Fibroblast of lung (primary cell): Measurements from ENCODE around the gene LVRN. TPM values are rescaled to one million over a fixed set of nuclear protein-coding genes. Genes with fewer than 3 reads are reported as not detected.

Experiments used
- DNase-seq, 2 donors: peaks; one replicate each; pipeline versions ENCODE4 v3.0.0 to v3.0.0-alpha.2; 2010; ENCODE audit warnings: low read depth in 2 of 2
- H2AFZ ChIP-seq: 2 replicates; pipeline ENCODE4 v1.5.1; 2012; ENCODE audit warnings: low read length, control low read depth, inconsistent platforms
- H3K27ac ChIP-seq: 2 replicates; pipeline ENCODE4 v1.5.1; 2011; ENCODE audit warnings: low read length, control low read depth; ENCODE audit not compliant: insufficient read depth
- H3K27me3 ChIP-seq: 2 replicates; pipeline ENCODE4 v1.5.1; 2011; ENCODE audit warnings: mild to moderate bottlenecking, low read length; ENCODE audit not compliant: control insufficient read depth, insufficient read depth
- H3K36me3 ChIP-seq: 2 replicates; pipeline ENCODE4 v1.5.1; 2011; ENCODE audit warnings: low read length; ENCODE audit not compliant: control insufficient read depth, insufficient read depth
- H3K4me1 ChIP-seq: 2 replicates; pipeline ENCODE4 v1.5.1; 2011; ENCODE audit warnings: low read length; ENCODE audit not compliant: control insufficient read depth, insufficient read depth; ENCODE audit errors: extremely low read depth
- H3K4me2 ChIP-seq: 2 replicates; pipeline ENCODE4 v1.5.1; 2011; ENCODE audit warnings: low read length, control low read depth; ENCODE audit not compliant: insufficient read depth; ENCODE audit errors: extremely low read depth
- H3K4me3 ChIP-seq, 4 experiments: fragments of 200-600 bp in 1 of 4; sonication (generic) in 1 of 4; replicated peaks in 1 of 4; 2 replicates each; pipeline ENCODE4 v1.5.1; 2011 to 2016; ENCODE audit warnings: low read length in 4 of 4, low read depth in 3 of 4, mild to moderate bottlenecking in 3 of 4, control low read depth in 2 of 4, inconsistent platforms in 1 of 4, mixed read lengths in 1 of 4; ENCODE audit not compliant: insufficient read depth in 1 of 4; ENCODE audit errors: control extremely low read depth in 1 of 4
- H3K79me2 ChIP-seq: 2 replicates; pipeline ENCODE4 v1.5.1; 2012; ENCODE audit warnings: mild to moderate bottlenecking, low read length, inconsistent platforms; ENCODE audit not compliant: control insufficient read depth, insufficient read depth
- H3K9ac ChIP-seq: 2 replicates; pipeline ENCODE4 v1.5.1; 2011; ENCODE audit warnings: mild to moderate bottlenecking, low read length, control low read depth; ENCODE audit not compliant: insufficient read depth
- H3K9me3 ChIP-seq: 2 replicates; pipeline ENCODE4 v1.5.1; 2012; ENCODE audit warnings: low read depth, low read length; ENCODE audit not compliant: control insufficient read depth, insufficient read depth
- H4K20me1 ChIP-seq: 2 replicates; pipeline ENCODE4 v1.5.1; 2011; ENCODE audit warnings: low read length; ENCODE audit not compliant: control insufficient read depth, insufficient read depth; ENCODE audit errors: extremely low read depth
- EZH2 ChIP-seq: IDR thresholded peaks from 2 replicates; pipeline ENCODE4 v1.5.1; 2012; ENCODE audit warnings: low read length, control low read depth, mild to moderate bottlenecking; ENCODE audit errors: missing control alignments
- polyA plus RNA-seq, 2 donors: library from polyadenylated mRNA; depleted of rRNA in 1 of 2; stranded (reverse) in 1 of 2; unstranded in 1 of 2; fragments of >200 nt; gene quantifications; 2 replicates each; pipeline ENCODE4 v1.2.1, GENCODE V29; 2011 to 2012; ENCODE audit warnings: missing spikeins in 1 of 2
- total RNA-seq: library from RNA; depleted of rRNA; stranded (reverse); fragments of >200 nt; gene quantifications from 2 replicates; pipeline ENCODE4 v1.2.1, GENCODE V29; 2014
- TF ChIP-seq, protein P1 (sequence below), 2 donors: IDR thresholded peaks in 1 of 2; conservative IDR thresholded peaks in 1 of 2; 1 replicate in 1 of 2; 2 replicates in 1 of 2; pipeline ENCODE4 v1.5.1; 2011 to 2012; ENCODE audit warnings: low read length in 2 of 2, control low read depth in 1 of 2, inconsistent platforms in 1 of 2, low read depth in 1 of 2, mild to moderate bottlenecking in 1 of 2

Gene LVRN
- total and polyA plus RNA-seq, 2 donors (not counting 1 experiment from before 2014, with no cell fraction given), result 0.10 to 0.17 TPM

DNA sequence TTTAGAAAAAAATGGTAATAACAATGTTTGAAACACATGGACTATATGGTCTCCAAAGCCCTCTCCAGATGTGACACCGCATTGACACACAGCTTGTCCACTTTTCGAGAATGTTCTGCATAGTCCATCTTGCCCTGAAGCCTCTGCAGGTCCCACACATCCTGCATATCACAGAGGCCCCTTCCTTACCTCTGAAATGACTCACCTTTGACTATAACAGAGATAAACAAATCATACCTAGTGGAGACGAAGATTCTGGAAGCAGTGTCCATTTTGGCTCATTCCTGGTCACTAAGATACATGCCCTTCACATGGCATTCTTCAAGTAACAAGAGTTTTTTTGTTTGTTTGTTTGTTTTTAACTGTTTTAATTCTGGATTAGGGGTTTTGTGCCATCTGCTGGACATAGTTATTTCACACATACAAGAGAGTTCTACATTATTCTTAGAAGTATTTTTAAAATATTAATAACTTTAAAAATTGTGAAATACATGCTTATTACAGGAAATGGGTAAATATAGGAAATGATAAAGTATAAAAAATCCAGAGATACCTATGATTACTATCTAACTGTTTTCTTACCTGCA is 75.1 kb downstream of the LVRN start:
- H3K36me3 ChIP-seq, result no peaks in the 10 kb centered on the region

GRCh38 chr5:116038817-116039216 is 76.5 kb downstream of the LVRN start:
- no peak for DNase-seq
- no peaks in the 10 kb centered on the region for H3K27me3 ChIP-seq
- no peak overlapping the region for H2AFZ ChIP-seq
- H4K20me1 ChIP-seq, result no peaks in the 10 kb centered on the region
- H3K9ac ChIP-seq, result no peak overlapping the region
- H3K4me3 ChIP-seq, result no peak overlapping the region
- H3K27ac ChIP-seq, result no peak overlapping the region
- H3K9me3 ChIP-seq, result no peaks in the 10 kb centered on the region
- no peaks in the 10 kb centered on the region for H3K36me3 ChIP-seq
- TF ChIP-seq, protein P1, sequence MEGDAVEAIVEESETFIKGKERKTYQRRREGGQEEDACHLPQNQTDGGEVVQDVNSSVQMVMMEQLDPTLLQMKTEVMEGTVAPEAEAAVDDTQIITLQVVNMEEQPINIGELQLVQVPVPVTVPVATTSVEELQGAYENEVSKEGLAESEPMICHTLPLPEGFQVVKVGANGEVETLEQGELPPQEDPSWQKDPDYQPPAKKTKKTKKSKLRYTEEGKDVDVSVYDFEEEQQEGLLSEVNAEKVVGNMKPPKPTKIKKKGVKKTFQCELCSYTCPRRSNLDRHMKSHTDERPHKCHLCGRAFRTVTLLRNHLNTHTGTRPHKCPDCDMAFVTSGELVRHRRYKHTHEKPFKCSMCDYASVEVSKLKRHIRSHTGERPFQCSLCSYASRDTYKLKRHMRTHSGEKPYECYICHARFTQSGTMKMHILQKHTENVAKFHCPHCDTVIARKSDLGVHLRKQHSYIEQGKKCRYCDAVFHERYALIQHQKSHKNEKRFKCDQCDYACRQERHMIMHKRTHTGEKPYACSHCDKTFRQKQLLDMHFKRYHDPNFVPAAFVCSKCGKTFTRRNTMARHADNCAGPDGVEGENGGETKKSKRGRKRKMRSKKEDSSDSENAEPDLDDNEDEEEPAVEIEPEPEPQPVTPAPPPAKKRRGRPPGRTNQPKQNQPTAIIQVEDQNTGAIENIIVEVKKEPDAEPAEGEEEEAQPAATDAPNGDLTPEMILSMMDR (conservative IDR thresholded peaks at IDR 0.05 in 1 of 2, IDR thresholded peaks at IDR 0.05 in 1 of 2; ENCODE audit: low read depth in 1 of 2, low read length in 2 of 2), result no peak
- TF ChIP-seq EZH2, result no peak
- H3K4me2 ChIP-seq, result no peak overlapping the region
- H3K4me1 ChIP-seq, result no peaks in the 10 kb centered on the region
- H3K79me2 ChIP-seq, result no peaks in the 10 kb centered on the region

More for the DNA sequence above, 75.1 kb downstream of the LVRN start:
- no peaks in the 10 kb centered on the region for H3K27me3 ChIP-seq
- no peaks in the 10 kb centered on the region for H3K9me3 ChIP-seq
- no peaks in the 10 kb centered on the region for H3K4me1 ChIP-seq
- no peak overlapping the region for H2AFZ ChIP-seq
- H4K20me1 ChIP-seq, result no peaks in the 10 kb centered on the region
- DNase-seq, result peak in 1 of 2 donors; percentile 28
- H3K27ac ChIP-seq, result no peak overlapping the region
- no peak overlapping the region for H3K4me3 ChIP-seq
- TF ChIP-seq EZH2, result no peak
- TF ChIP-seq, protein P1 (conservative IDR thresholded peaks at IDR 0.05 in 1 of 2, IDR thresholded peaks at IDR 0.05 in 1 of 2; ENCODE audit: low read depth in 1 of 2, low read length in 2 of 2), result peak in 1 of 2 donors; percentile 5
- no peak overlapping the region for H3K4me2 ChIP-seq
- no peaks in the 10 kb centered on the region for H3K79me2 ChIP-seq
- no peak overlapping the region for H3K9ac ChIP-seq

DNA sequence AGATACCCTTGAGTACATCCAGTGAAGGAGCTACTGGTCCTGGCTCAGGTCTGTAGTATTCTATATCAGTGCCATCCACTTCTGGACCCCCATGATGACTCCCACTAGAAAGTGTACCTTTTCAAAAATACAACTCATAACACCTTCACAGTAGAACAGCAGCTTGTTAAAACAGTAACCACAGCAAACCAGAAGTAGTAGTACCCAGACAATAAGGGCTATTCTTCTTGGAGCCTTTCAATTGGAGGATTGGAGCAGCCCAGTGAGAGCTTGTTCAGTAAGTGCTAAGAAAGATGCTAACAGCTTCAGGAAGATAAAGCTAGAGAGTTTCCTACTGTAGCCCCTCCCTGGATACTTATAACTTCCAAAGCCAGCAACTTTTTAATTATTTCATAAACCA is 80.1 kb downstream of the LVRN start:
- H3K79me2 ChIP-seq, result no peaks in the 10 kb centered on the region
- H3K4me1 ChIP-seq, result no peaks in the 10 kb centered on the region
- no peak for DNase-seq
- no peak overlapping the region for H3K4me3 ChIP-seq
- H3K9me3 ChIP-seq, result no peaks in the 10 kb centered on the region
- H3K27me3 ChIP-seq, result no peaks in the 10 kb centered on the region
- H3K9ac ChIP-seq, result no peak overlapping the region
- TF ChIP-seq EZH2, result no peak
- TF ChIP-seq, protein P1 (conservative IDR thresholded peaks at IDR 0.05 in 1 of 2, IDR thresholded peaks at IDR 0.05 in 1 of 2; ENCODE audit: low read depth in 1 of 2, low read length in 2 of 2), result no peak
- no peaks in the 10 kb centered on the region for H4K20me1 ChIP-seq
- H3K4me2 ChIP-seq, result no peak overlapping the region
- no peaks in the 10 kb centered on the region for H3K36me3 ChIP-seq
- no peak overlapping the region for H2AFZ ChIP-seq
- no peak overlapping the region for H3K27ac ChIP-seq
